Central memory CD4-positive, alpha-beta T cell (primary cell): ENCODE measurements around the gene RANBP17.
"Not testable (repeated sequence)": the region's sequence is repeated elsewhere in the genome, so short reads cannot be mapped to it uniquely, and the experiment has no call there.

Source experiments
- DNase-seq: peaks from one replicate; pipeline ENCODE4 v3.0.0; 2022

RANBP17 gene

GRCh38 chr5:171258737-171259415 is 397.1 kb downstream of the RANBP17 start:
- DNase-seq = no peak

- no peak for DNase-seq
Measured at GRCh38 chr5:171261361-171261760, 399.5 kb downstream of the RANBP17 start.

GRCh38 chr5:171261904-171262303 is 400.1 kb downstream of the RANBP17 start:
- DNase-seq = no peak

- DNase-seq = no peak
Measured at GRCh38 chr5:171263181-171263580, 401.4 kb downstream of the RANBP17 start.

GRCh38 chr5:171264843-171265242 is 403.0 kb downstream of the RANBP17 start:
- DNase-seq = no peak

GRCh38 chr5:171268700-171269620 is 407.1 kb downstream of the RANBP17 start:
- DNase-seq = no peak

GRCh38 chr5:171269717-171270116 is 407.9 kb downstream of the RANBP17 start:
- no peak for DNase-seq

GRCh38 chr5:171270136-171270535 is 408.3 kb downstream of the RANBP17 start:
- DNase-seq = no peak

- no peak for DNase-seq
Measured at GRCh38 chr5:171271798-171272197, 410.0 kb downstream of the RANBP17 start.

GRCh38 chr5:171272996-171273970 is 411.5 kb downstream of the RANBP17 start:
- no peak for DNase-seq

GRCh38 chr5:171275841-171276544 is 414.2 kb downstream of the RANBP17 start:
- DNase-seq = no peak

GRCh38 chr5:171283753-171284152 is 421.9 kb downstream of the RANBP17 start:
- no peak for DNase-seq

GRCh38 chr5:171285465-171285864 is 423.6 kb downstream of the RANBP17 start:
- DNase-seq = no peak

GRCh38 chr5:171288066-171288465 is 426.2 kb downstream of the RANBP17 start:
- DNase-seq = no peak

GRCh38 chr5:171291371-171291770 is 429.6 kb downstream of the RANBP17 start:
- no peak for DNase-seq

GRCh38 chr5:171295299-171295698 is 433.5 kb downstream of the RANBP17 start:
- DNase-seq = no peak

GRCh38 chr5:171295801-171296200 is 434.0 kb downstream of the RANBP17 start:
- no peak for DNase-seq

GRCh38 chr5:171297941-171298340 is 436.1 kb downstream of the RANBP17 start:
- DNase-seq = not testable (repeated sequence)

- no peak for DNase-seq
Measured at GRCh38 chr5:171299228-171299627, 437.4 kb downstream of the RANBP17 start.

- no peak for DNase-seq
Measured at GRCh38 chr5:171299851-171300250, 438.0 kb downstream of the RANBP17 start.

GRCh38 chr5:171300358-171300757 is 438.5 kb downstream of the RANBP17 start:
- no peak for DNase-seq

- no peak for DNase-seq
Measured at GRCh38 chr5:171306166-171306565, 444.3 kb downstream of the RANBP17 start.
